CD4-positive, alpha-beta T cell (primary cell): ENCODE results near the gene SLC25A51. TPM values are rescaled to one million over a fixed set of nuclear protein-coding genes. Genes with fewer than 3 reads are reported as not detected.

Experiments
- ATAC-seq: fragments of 200-7000 bp; cut with Tn5 transposase; one replicate; pipeline ENCODE4 v1.10.0; 2022; ENCODE audit warnings: mild to moderate bottlenecking; ENCODE audit not compliant: poor library complexity
- CTCF ChIA-PET: fragments of 350-600 bp; sonication (Branson Sonifier 250); formaldehyde crosslinking; loops from one replicate; lab custom pipeline; 2021; ENCODE audit warnings: antibody characterized with exemption, inconsistent platforms; lab: Charles Lee
- POLR2A ChIA-PET: fragments of 350-600 bp; sonication (Branson Sonifier 250); formaldehyde crosslinking; loops from one replicate; lab custom pipeline; 2021; ENCODE audit warnings: antibody characterized with exemption, inconsistent platforms; lab: Charles Lee
- DNase-seq, 14 experiments: peaks; one replicate each; pipeline ENCODE4 v3.0.0-alpha.2; 2013 to 2020; ENCODE audit warnings: mixed read lengths in 2 of 14
- H3K27ac ChIP-seq, 2 donors: one replicate each; pipeline versions ENCODE4 v1.5.1 to v1.7.0; 2013; ENCODE audit warnings: low read length in 2 of 2, low read depth in 1 of 2, mild to moderate bottlenecking in 1 of 2
- H3K27me3 ChIP-seq, 2 experiments: 1 replicate in 1 of 2; 2 replicates in 1 of 2; pipeline versions ENCODE4 v1.6.1 to v1.7.0; 2013; ENCODE audit warnings: low read length in 2 of 2, control low read depth in 1 of 2, mild to moderate bottlenecking in 1 of 2, moderate library complexity in 1 of 2; ENCODE audit not compliant: insufficient read depth in 2 of 2, control insufficient read depth in 1 of 2
- H3K36me3 ChIP-seq: one replicate; pipeline ENCODE4 v1.6.1; 2013; ENCODE audit warnings: low read length, control low read depth; ENCODE audit not compliant: insufficient read depth
- H3K4me1 ChIP-seq: one replicate; pipeline ENCODE4 v1.6.1; 2013; ENCODE audit warnings: low read length, control low read depth; ENCODE audit not compliant: insufficient read depth
- H3K4me3 ChIP-seq: one replicate; pipeline ENCODE4 v1.5.1; 2013; ENCODE audit warnings: mild to moderate bottlenecking, low read length, moderate library complexity
- H3K9me3 ChIP-seq, 2 experiments: 1 replicate in 1 of 2; 2 replicates in 1 of 2; pipeline versions ENCODE4 v1.6.1 to v1.7.0; 2013; ENCODE audit warnings: low read length in 2 of 2, mild to moderate bottlenecking in 2 of 2, control low read depth in 1 of 2, moderate library complexity in 1 of 2; ENCODE audit not compliant: control insufficient read depth in 1 of 2, insufficient read depth in 1 of 2
- H3K27ac Mint-ChIP-seq: one replicate; pipeline ENCODE4 v1.8.0; 2020; ENCODE audit warnings: mixed read lengths
- H3K27me3 Mint-ChIP-seq: one replicate; pipeline ENCODE4 v1.8.0; 2021; ENCODE audit warnings: mixed read lengths
- H3K36me3 Mint-ChIP-seq: one replicate; pipeline ENCODE4 v1.8.0; 2021; ENCODE audit warnings: low read depth, mixed read lengths
- H3K4me1 Mint-ChIP-seq: one replicate; pipeline ENCODE4 v1.8.0; 2021; ENCODE audit warnings: low read depth, mixed read lengths
- H3K4me3 Mint-ChIP-seq: one replicate; pipeline ENCODE4 v1.8.0; 2020; ENCODE audit warnings: mild to moderate bottlenecking, mixed read lengths
- H3K9me3 Mint-ChIP-seq: one replicate; pipeline ENCODE4 v1.8.0; 2020; ENCODE audit warnings: mixed read lengths
- intact Hi-C, 2 experiments: fragments of 100-400 bp; cut with DNase I in 1 of 2; cut with micrococcal nuclease in 1 of 2; formaldehyde crosslinking; loops; one replicate each; pipeline versions ENCODE4 v1.15.1 to v1.9.0; 2023 to 2025; cut with DNase I, micrococcal nuclease
- total RNA-seq, 174 experiments: library from RNA in 2 of 174; stranded (reverse) in 2 of 174; gene quantifications; one replicate each; pipeline ENCODE4 v1.2.3 and lab custom pipeline; 2021 to 2026
- TF ChIP-seq, protein P1 (sequence below): fragments of 200-600 bp; IDR thresholded peaks from one replicate; pipeline ENCODE4 v1.8.0; 2022; ENCODE audit warnings: antibody characterized with exemption, mild to moderate bottlenecking

SLC25A51 gene
- total RNA-seq, 2 experiments from 2014 or later, result 13.3 to 13.8 TPM

GRCh38 chr9:37916471-37917312 is 12.8 kb upstream of the SLC25A51 start:
- Histone ChIP-seq H3K4me1 (no peaks in the 10 kb centered on the region), H3K27ac (no peak overlapping the region), H3K9me3 (no peaks in the 10 kb centered on the region), H3K36me3 (no peaks in the 10 kb centered on the region), H3K27me3 (no peaks in the 10 kb centered on the region), H3K4me3 (no peak overlapping the region)
- Mint-ChIP-seq H3K27ac (no peak overlapping the region), H3K4me1 (no peaks in the 10 kb centered on the region), H3K9me3 (no peaks in the 10 kb centered on the region), H3K36me3 (no peaks in the 10 kb centered on the region), H3K4me3 (no peak overlapping the region), H3K27me3 (peaks cover 5% of the 10 kb centered on the region)
- ChIA-PET CTCF (no interaction called here), POLR2A (no interaction called here)
- DNase-seq (no peak), ATAC-seq (no peak)
- intact Hi-C loops, result no loop called here
- TF ChIP-seq, protein P1, sequence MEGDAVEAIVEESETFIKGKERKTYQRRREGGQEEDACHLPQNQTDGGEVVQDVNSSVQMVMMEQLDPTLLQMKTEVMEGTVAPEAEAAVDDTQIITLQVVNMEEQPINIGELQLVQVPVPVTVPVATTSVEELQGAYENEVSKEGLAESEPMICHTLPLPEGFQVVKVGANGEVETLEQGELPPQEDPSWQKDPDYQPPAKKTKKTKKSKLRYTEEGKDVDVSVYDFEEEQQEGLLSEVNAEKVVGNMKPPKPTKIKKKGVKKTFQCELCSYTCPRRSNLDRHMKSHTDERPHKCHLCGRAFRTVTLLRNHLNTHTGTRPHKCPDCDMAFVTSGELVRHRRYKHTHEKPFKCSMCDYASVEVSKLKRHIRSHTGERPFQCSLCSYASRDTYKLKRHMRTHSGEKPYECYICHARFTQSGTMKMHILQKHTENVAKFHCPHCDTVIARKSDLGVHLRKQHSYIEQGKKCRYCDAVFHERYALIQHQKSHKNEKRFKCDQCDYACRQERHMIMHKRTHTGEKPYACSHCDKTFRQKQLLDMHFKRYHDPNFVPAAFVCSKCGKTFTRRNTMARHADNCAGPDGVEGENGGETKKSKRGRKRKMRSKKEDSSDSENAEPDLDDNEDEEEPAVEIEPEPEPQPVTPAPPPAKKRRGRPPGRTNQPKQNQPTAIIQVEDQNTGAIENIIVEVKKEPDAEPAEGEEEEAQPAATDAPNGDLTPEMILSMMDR, result no peak

GRCh38 chr9:37915911-37916470 is 12.1 kb upstream of the SLC25A51 start:
- Mint-ChIP-seq H3K27me3 (peaks cover 5% of the 10 kb centered on the region), H3K9me3 (no peaks in the 10 kb centered on the region), H3K4me1 (no peaks in the 10 kb centered on the region), H3K36me3 (no peaks in the 10 kb centered on the region), H3K27ac (no peak overlapping the region), H3K4me3 (no peak overlapping the region)
- intact Hi-C loops, result no loop called here
- TF ChIP-seq, protein P1, result no peak
- Histone ChIP-seq H3K36me3 (no peaks in the 10 kb centered on the region), H3K4me1 (no peaks in the 10 kb centered on the region), H3K4me3 (no peak overlapping the region), H3K27ac (no peak overlapping the region), H3K27me3 (no peaks in the 10 kb centered on the region), H3K9me3 (no peaks in the 10 kb centered on the region)
- DNase-seq, result no peak
- no peak for ATAC-seq
- ChIA-PET POLR2A (no interaction called here), CTCF (no interaction called here)

DNA sequence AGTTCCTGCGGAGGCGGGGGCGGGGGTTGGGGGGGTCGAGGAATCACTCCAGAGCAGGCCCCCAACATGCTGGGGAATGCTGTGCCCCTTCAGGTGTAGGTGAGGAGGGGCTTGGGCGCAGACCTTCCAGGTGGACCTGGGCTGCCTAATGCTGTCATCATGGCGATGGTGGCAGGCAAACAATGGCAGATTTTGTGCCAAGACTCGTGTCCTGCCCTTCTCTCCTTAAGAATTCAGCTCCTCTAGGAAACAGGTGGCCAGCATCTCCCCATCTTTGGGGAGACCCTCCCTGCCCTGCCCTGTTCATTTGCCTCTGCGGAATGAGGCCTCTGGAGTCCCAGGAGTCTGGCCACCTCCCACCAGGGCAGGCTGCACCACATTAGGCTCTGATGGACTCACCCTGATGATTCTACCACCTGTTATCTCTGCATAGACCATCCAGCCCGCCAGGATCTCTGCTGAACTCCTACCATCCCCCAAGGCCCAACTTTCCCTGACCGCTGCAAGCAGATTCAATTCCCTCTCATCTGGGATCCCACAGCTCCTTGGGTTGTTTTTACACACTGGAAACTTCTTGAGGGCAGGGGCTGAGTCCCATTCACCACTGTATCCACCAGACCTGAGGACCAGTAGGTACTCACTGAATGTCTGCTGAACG is 10.9 kb upstream of the SLC25A51 start:
- no peak overlapping the region for H3K4me3 Mint-ChIP-seq
- Histone ChIP-seq H3K27ac (no peak overlapping the region), H3K4me1 (no peaks in the 10 kb centered on the region), H3K27me3 (no peaks in the 10 kb centered on the region), H3K4me3 (no peak overlapping the region), H3K9me3 (no peaks in the 10 kb centered on the region), H3K36me3 (no peaks in the 10 kb centered on the region)
- DNase-seq (no peak), ATAC-seq (no peak)
- H3K27ac Mint-ChIP-seq, result no peak overlapping the region
- intact Hi-C loops, result loop anchor here (1.0 to 5.0 kb wide), 5 partner anchors 147 to 433 kb away; no protein-coding TSS in a partner anchor
- TF ChIP-seq, protein P1, result no peak
- no peaks in the 10 kb centered on the region for H3K9me3 Mint-ChIP-seq
- ChIA-PET CTCF (interaction anchor here (0.6 to 2.0 kb wide), 3 partner anchors 12 to 452 kb away, joined by 3 to 13 read pairs (median 9); no protein-coding TSS in a partner anchor), POLR2A (no interaction called here)
- no peaks in the 10 kb centered on the region for H3K4me1 Mint-ChIP-seq
- H3K36me3 Mint-ChIP-seq, result no peaks in the 10 kb centered on the region
- peaks cover 5% of the 10 kb centered on the region for H3K27me3 Mint-ChIP-seq
